Neural cell (in vitro differentiated cells): ENCODE data around the gene NAGLU. TPM values are rescaled to one million over a fixed set of nuclear protein-coding genes. Genes with fewer than 3 reads are reported as not detected.

ENCODE experiments used
- H2AFZ ChIP-seq: fragments of 200-600, 300-800 bp; sonication (generic), shearing (Covaris generic); 2 replicates; pipeline ENCODE4 v1.6.0; 2014; ENCODE audit warnings: low read depth, mild to moderate bottlenecking, antibody characterized with exemption, low read length, moderate library complexity
- H3F3A ChIP-seq: fragments of 200-600 bp; shearing (Covaris generic); 2 replicates; pipeline ENCODE4 v1.6.1; 2016; ENCODE audit warnings: mild to moderate bottlenecking, moderate library complexity, mixed read lengths, antibody characterized with exemption, low read length; ENCODE audit not compliant: insufficient read depth, poor library complexity, severe bottlenecking
- H3K27ac ChIP-seq: fragments of 200-600, 300-800 bp; sonication (generic), shearing (Covaris generic); 2 replicates; pipeline ENCODE4 v1.5.1; 2014; ENCODE audit warnings: mild to moderate bottlenecking, low read length, moderate library complexity
- H3K27me3 ChIP-seq: fragments of 300-800, 200-600 bp; sonication (generic), shearing (Covaris generic); 2 replicates; pipeline ENCODE4 v1.6.0; 2014; ENCODE audit warnings: mild to moderate bottlenecking, low read depth, low read length, moderate library complexity; ENCODE audit not compliant: insufficient read depth
- H3K36me3 ChIP-seq: fragments of 300-800, 200-600 bp; sonication (generic), shearing (Covaris generic); 2 replicates; pipeline ENCODE4 v1.5.1; 2014; ENCODE audit warnings: mild to moderate bottlenecking, antibody characterized with exemption, low read length, moderate library complexity; ENCODE audit not compliant: insufficient read depth
- H3K4me2 ChIP-seq: fragments of 300-800, 200-600 bp; sonication (generic), shearing (Covaris generic); 2 replicates; pipeline ENCODE4 v1.6.0; 2014; ENCODE audit warnings: mild to moderate bottlenecking, low read length
- H3K4me3 ChIP-seq: fragments of 300-800, 200-600 bp; sonication (generic), shearing (Covaris generic); 2 replicates; pipeline ENCODE4 v1.5.1; 2014; ENCODE audit warnings: mild to moderate bottlenecking, low read length, moderate library complexity
- H3K79me2 ChIP-seq: fragments of 200-600 bp; shearing (Covaris generic); replicated peaks from 2 replicates; pipeline ENCODE4 v1.6.0; 2014; ENCODE audit warnings: mild to moderate bottlenecking, low read length, moderate library complexity; ENCODE audit not compliant: insufficient read depth
- H3K9ac ChIP-seq: fragments of 300-800, 200-600 bp; sonication (generic), shearing (Covaris generic); 2 replicates; pipeline ENCODE4 v1.6.1; 2016; ENCODE audit warnings: mild to moderate bottlenecking, low read length, mixed read lengths
- H3K9me2 ChIP-seq: fragments of 200-600 bp; shearing (Covaris generic); 2 replicates; pipeline ENCODE4 v1.6.1; 2016; ENCODE audit warnings: mild to moderate bottlenecking, low read length, mixed read lengths; ENCODE audit not compliant: insufficient read depth
- H3K9me3 ChIP-seq: fragments of 200-600, 300-800 bp; sonication (generic), shearing (Covaris generic); 2 replicates; pipeline ENCODE4 v1.6.1; 2016; ENCODE audit warnings: mild to moderate bottlenecking, mixed run types, low read length, moderate library complexity, mixed read lengths
- H4K20me1 ChIP-seq: fragments of 200-600 bp; shearing (Covaris generic); 2 replicates; pipeline ENCODE4 v1.6.1; 2016; ENCODE audit warnings: mild to moderate bottlenecking, mixed run types; ENCODE audit not compliant: insufficient read depth
- EP300 ChIP-seq: fragments of 450-650 bp; conservative IDR thresholded peaks from 2 replicates; pipeline ENCODE4 v1.6.1; 2014; ENCODE audit warnings: antibody characterized with exemption, mild to moderate bottlenecking, moderate library complexity; ENCODE audit not compliant: poor library complexity, severe bottlenecking
- EZH2 ChIP-seq: fragments of 200-600, 300-800 bp; shearing (Covaris generic), sonication (generic); IDR thresholded peaks from 2 replicates; pipeline ENCODE4 v1.6.1; 2014; ENCODE audit warnings: antibody characterized with exemption, low read length, borderline replicate concordance, mild to moderate bottlenecking; ENCODE audit not compliant: insufficient read depth, poor library complexity, severe bottlenecking
- MXI1 ChIP-seq: fragments of 450-650 bp; conservative IDR thresholded peaks from 2 replicates; pipeline ENCODE4 v1.6.1; 2014; ENCODE audit warnings: antibody characterized with exemption, mild to moderate bottlenecking; ENCODE audit not compliant: poor library complexity, severe bottlenecking
- POLR2AphosphoS5 ChIP-seq: IDR thresholded peaks from 2 replicates; pipeline ENCODE4 v1.6.1; 2012
- RAD21 ChIP-seq: fragments of 450-650 bp; conservative IDR thresholded peaks from 2 replicates; pipeline ENCODE4 v1.6.1; 2014; ENCODE audit warnings: antibody characterized with exemption, mild to moderate bottlenecking, moderate library complexity
- SMC3 ChIP-seq: fragments of 450-650 bp; conservative IDR thresholded peaks from 2 replicates; pipeline ENCODE4 v1.6.1; 2014; ENCODE audit warnings: antibody characterized with exemption, mild to moderate bottlenecking, moderate library complexity; ENCODE audit not compliant: poor library complexity
- TAF1 ChIP-seq: IDR thresholded peaks from 2 replicates; pipeline ENCODE4 v1.6.1; 2012; ENCODE audit warnings: low read depth
- polyA plus RNA-seq: library from polyadenylated mRNA; depleted of rRNA; stranded (reverse); fragments of >200 nt; gene quantifications from 2 replicates; pipeline ENCODE4 v1.2.3, GENCODE V29; 2014
- TF ChIP-seq, protein P1 (sequence below): fragments of 450-650 bp; IDR thresholded peaks from 2 replicates; pipeline ENCODE4 v1.5.1; 2014; ENCODE audit warnings: antibody characterized with exemption, mild to moderate bottlenecking, moderate library complexity; ENCODE audit not compliant: poor library complexity, severe bottlenecking
- TF ChIP-seq, protein P2 (sequence below): IDR thresholded peaks from 2 replicates; pipeline ENCODE4 v1.6.1; 2012; ENCODE audit warnings: borderline replicate concordance

Gene NAGLU
- polyA plus RNA-seq, 1 donor from 2014 or later: 12.1 TPM

DNA sequence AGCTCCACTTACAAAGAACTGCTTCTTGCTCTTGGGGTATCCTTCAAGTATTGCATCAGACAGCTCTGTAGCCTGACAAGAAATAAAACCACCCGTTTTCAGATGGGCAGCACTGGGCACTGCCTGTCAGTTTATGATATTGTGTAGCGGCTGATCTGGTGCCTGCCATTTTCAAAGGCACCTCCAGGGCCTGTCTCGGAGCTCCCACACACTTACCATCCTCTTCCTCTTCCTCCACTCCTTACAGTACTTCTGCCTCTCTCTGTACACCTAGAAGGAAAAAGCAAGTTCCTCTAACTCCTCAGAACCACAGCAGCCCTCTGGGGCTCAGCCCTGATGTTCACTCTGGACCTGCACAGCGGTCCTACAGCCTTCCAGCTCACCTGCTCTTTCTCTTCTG is 37.1 kb downstream of the NAGLU start (continued):
- TF ChIP-seq MXI1: no peak

DNA sequence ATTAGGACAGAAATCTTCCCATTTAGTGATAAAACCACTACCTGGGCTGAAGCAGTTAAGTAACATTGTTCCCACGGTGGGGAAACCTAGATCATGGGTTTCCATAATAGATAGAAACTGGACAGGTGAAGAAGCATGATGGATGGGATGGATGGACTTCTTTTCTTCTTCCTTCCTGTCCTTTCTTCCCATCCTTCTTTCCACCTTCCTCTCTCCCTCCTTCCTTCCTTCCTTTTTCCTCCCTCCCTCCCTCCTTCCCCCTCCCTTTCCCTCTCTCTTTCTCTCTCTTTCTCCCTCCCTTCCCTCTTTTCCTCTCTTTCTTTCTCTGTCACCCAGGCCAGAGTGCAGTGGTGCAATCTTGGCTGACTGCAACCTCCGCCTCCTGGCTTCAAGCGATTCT is 38.4 kb downstream of the NAGLU start:
- Histone ChIP-seq H3K27me3 (no peaks in the 10 kb centered on the region), H3F3A (no peaks in the 10 kb centered on the region), H3K4me2 (no peak overlapping the region), H3K4me3 (no peak overlapping the region), H2AFZ (no peak overlapping the region), H4K20me1 (no peaks in the 10 kb centered on the region), H3K9me2 (no peaks in the 10 kb centered on the region), H3K9ac (no peak overlapping the region), H3K79me2 (peaks cover 12% of the 10 kb centered on the region), H3K36me3 (peaks cover 7% of the 10 kb centered on the region), H3K9me3 (no peaks in the 10 kb centered on the region), H3K27ac (no peak overlapping the region)
- no peak for TF ChIP-seq POLR2AphosphoS5
- no peak for TF ChIP-seq MXI1
- TF ChIP-seq, protein P1, sequence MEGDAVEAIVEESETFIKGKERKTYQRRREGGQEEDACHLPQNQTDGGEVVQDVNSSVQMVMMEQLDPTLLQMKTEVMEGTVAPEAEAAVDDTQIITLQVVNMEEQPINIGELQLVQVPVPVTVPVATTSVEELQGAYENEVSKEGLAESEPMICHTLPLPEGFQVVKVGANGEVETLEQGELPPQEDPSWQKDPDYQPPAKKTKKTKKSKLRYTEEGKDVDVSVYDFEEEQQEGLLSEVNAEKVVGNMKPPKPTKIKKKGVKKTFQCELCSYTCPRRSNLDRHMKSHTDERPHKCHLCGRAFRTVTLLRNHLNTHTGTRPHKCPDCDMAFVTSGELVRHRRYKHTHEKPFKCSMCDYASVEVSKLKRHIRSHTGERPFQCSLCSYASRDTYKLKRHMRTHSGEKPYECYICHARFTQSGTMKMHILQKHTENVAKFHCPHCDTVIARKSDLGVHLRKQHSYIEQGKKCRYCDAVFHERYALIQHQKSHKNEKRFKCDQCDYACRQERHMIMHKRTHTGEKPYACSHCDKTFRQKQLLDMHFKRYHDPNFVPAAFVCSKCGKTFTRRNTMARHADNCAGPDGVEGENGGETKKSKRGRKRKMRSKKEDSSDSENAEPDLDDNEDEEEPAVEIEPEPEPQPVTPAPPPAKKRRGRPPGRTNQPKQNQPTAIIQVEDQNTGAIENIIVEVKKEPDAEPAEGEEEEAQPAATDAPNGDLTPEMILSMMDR: no peak
- no peak for TF ChIP-seq RAD21
- no peak for TF ChIP-seq EP300
- TF ChIP-seq EZH2: no peak
- TF ChIP-seq, protein P2, sequence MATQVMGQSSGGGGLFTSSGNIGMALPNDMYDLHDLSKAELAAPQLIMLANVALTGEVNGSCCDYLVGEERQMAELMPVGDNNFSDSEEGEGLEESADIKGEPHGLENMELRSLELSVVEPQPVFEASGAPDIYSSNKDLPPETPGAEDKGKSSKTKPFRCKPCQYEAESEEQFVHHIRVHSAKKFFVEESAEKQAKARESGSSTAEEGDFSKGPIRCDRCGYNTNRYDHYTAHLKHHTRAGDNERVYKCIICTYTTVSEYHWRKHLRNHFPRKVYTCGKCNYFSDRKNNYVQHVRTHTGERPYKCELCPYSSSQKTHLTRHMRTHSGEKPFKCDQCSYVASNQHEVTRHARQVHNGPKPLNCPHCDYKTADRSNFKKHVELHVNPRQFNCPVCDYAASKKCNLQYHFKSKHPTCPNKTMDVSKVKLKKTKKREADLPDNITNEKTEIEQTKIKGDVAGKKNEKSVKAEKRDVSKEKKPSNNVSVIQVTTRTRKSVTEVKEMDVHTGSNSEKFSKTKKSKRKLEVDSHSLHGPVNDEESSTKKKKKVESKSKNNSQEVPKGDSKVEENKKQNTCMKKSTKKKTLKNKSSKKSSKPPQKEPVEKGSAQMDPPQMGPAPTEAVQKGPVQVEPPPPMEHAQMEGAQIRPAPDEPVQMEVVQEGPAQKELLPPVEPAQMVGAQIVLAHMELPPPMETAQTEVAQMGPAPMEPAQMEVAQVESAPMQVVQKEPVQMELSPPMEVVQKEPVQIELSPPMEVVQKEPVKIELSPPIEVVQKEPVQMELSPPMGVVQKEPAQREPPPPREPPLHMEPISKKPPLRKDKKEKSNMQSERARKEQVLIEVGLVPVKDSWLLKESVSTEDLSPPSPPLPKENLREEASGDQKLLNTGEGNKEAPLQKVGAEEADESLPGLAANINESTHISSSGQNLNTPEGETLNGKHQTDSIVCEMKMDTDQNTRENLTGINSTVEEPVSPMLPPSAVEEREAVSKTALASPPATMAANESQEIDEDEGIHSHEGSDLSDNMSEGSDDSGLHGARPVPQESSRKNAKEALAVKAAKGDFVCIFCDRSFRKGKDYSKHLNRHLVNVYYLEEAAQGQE: no peak

DNA sequence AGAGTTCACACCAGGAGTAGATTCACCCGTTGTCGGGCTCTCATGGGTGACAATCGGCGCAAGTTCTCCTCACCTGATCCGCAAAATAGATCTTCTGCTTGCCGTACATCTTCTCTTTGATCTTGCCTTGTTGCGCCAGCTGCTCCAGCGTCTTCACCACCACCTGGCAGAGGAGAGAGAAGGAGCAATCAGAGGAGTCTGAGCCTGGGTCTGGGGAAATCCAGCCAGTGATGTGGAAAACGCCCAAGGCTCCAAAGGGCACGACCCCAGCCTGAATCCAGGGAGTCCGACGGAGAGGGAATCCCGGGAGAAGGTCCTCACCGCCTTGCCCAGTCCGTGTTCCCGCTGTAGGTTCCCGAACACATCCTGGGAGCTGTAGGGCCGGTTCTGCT is 41.1 kb downstream of the NAGLU start:
- H3K9me3 ChIP-seq: no peaks in the 10 kb centered on the region
- no peak overlapping the region for H2AFZ ChIP-seq
- H3K27ac ChIP-seq: peak overlapping the region; percentile 20
- peak overlapping the region; percentile 93 for H3K4me3 ChIP-seq
- H3K79me2 ChIP-seq: peaks cover 12% of the 10 kb centered on the region
- H3K4me2 ChIP-seq: peak overlapping the region; percentile 98
- peaks cover 7% of the 10 kb centered on the region for H3K36me3 ChIP-seq
- peak overlapping the region; percentile 73 for H3K9ac ChIP-seq
- H3K27me3 ChIP-seq: no peaks in the 10 kb centered on the region
- no peaks in the 10 kb centered on the region for H4K20me1 ChIP-seq
- no peaks in the 10 kb centered on the region for H3F3A ChIP-seq
- TF ChIP-seq RAD21: no peak
- no peak for TF ChIP-seq TAF1
- TF ChIP-seq, protein P2: no peak
- no peak for TF ChIP-seq MXI1
- no peak for TF ChIP-seq SMC3
- no peak for TF ChIP-seq EZH2
- TF ChIP-seq POLR2AphosphoS5: no peak
- TF ChIP-seq EP300: no peak
- TF ChIP-seq, protein P1: no peak
- no peaks in the 10 kb centered on the region for H3K9me2 ChIP-seq
